ENCODE measurements around the gene ALDH16A1. TPM values are rescaled to one million over a fixed set of nuclear protein-coding genes. Genes with fewer than 3 reads are reported as not detected.

Gene ALDH16A1
- total RNA-seq, 4 donors from 2014 or later: 32.5 to 39.5 (median 34.2) TPM

DNA sequence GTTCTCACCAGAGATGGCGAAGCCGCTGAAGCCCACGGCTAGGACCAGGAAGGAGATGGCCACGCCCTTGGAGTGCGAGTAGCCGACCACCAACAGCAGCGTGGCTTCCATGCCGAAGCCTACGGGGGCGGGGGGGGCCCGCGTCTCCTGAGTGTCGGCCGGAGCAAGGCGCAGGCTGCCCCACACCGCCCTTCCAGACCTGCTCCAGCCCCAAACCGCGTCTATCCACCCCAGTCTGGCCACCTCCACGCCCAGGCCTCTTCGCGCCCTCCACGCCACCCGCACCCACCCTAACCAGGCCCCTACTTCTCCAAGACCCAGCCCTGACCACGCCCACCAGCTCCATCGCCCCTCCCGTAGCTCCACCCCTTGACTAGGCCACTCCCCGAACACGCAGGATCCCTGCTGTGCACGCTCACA is 21.7 kb upstream of the ALDH16A1 start:
- no peak for TF ChIP-seq POLR2A (IDR thresholded peaks at IDR 0.05)
- TF ChIP-seq, protein P1, sequence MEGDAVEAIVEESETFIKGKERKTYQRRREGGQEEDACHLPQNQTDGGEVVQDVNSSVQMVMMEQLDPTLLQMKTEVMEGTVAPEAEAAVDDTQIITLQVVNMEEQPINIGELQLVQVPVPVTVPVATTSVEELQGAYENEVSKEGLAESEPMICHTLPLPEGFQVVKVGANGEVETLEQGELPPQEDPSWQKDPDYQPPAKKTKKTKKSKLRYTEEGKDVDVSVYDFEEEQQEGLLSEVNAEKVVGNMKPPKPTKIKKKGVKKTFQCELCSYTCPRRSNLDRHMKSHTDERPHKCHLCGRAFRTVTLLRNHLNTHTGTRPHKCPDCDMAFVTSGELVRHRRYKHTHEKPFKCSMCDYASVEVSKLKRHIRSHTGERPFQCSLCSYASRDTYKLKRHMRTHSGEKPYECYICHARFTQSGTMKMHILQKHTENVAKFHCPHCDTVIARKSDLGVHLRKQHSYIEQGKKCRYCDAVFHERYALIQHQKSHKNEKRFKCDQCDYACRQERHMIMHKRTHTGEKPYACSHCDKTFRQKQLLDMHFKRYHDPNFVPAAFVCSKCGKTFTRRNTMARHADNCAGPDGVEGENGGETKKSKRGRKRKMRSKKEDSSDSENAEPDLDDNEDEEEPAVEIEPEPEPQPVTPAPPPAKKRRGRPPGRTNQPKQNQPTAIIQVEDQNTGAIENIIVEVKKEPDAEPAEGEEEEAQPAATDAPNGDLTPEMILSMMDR (IDR thresholded peaks at IDR 0.05): no peak
- no peak overlapping the region for H3K27ac ChIP-seq
- H3K36me3 ChIP-seq: no peaks in the 10 kb centered on the region
- peaks cover 8 to 9% of the 10 kb centered on the region in 2 donors for H3K4me1 ChIP-seq
- DNase-seq: no peak
- WGBS, 2 donors: 49 to 59% methylated on average over 17 to 25 of the region's 29 CpGs
- H3K4me3 ChIP-seq (replicated peaks in 1 of 3): no peak overlapping the region
- intact Hi-C loops (cut with DNase I): no loop called here
- no peaks in the 10 kb centered on the region for H3K9me3 ChIP-seq
- peaks cover 47% of the 10 kb centered on the region for H3K27me3 ChIP-seq

DNA sequence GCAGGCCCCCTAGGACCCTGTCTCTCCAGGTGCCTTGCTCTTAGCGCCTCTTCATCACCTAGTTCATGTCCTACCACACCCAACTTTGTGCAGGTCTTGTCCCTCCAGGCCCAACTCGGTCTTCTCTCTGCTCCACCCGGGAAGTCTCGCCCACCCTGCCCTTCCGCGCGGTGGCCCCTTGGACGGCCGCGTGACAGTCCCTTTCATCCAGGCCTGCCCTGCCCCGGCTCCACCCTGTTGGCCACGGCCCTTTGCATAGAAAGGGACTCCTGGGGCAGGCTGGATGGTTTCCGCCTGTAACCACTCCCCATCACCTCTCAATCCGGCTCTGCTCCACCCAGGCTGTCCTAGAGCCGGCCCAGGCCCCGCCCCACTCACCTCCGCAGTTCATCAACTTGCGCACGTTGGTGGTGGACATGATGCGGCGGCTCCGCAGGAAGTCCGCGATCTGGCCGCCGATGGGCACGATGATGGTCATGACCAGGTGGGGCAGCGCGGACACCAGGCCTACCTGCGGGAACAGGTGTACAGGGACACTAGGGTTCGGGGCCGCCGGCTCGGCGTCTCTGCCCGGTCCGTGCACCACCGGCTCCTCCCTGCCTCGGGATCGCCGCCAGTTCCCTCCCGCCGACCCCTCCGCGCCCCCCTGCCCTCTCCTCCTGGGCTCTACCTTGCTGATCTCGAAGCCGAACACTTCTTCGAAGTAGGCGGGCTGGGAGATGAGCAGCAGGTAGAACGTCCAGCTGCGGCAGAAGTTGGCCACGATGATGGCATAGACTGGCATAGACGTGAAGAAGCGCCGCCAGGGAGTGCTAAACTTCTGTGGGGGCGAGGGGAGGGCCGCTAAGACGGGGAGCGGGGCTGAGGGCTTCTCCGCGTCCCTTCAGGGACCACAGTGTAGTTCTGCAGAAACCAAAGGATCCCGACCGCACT is 20.6 kb upstream of the ALDH16A1 start:
- H3K27me3 ChIP-seq: peaks cover 39% of the 10 kb centered on the region
- WGBS, 2 donors: 14 to 18% methylated on average over 42 to 48 of the region's 63 CpGs

DNA sequence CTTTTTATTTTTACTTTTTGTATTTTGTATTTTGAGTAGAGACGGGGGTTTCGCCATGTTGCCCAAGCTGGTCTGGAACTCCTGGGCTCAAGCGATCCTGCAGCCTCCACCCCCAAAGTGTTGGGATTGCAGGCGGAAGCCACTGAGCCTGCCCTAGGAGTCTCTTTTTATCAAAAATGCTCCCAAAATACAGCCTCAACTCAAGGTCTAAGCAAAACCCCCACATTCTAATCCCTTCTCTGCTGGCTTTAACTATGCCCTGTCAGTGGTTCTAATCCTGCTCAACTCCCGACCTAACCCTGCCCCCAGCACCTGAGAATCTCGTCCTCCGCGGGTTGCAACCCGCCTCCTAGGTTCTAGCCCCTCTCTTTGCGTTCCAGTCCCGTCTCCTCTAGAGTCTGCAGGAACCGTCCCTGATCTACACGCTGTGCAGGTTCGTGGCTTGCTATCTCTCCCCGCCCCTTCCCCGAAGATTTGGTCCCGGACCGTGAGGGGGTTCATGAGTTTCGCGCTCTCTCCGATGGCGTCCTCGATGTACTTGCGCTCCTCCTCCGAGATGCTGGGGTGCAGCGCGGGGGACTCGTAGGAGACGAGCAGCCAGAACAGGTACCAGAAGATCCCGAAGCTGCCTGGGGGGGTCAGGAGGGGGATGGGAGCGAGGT is 19.7 kb upstream of the ALDH16A1 start:
- Histone ChIP-seq H3K4me3 (replicated peaks in 1 of 3) (no peak overlapping the region), H3K27me3 (peaks cover 30% of the 10 kb centered on the region), H3K27ac (no peak overlapping the region), H3K36me3 (no peaks in the 10 kb centered on the region), H3K4me1 (peaks cover 1 to 2% of the 10 kb centered on the region in 2 donors), H3K9me3 (no peaks in the 10 kb centered on the region)
- no peak for DNase-seq
- no peak for TF ChIP-seq POLR2A (IDR thresholded peaks at IDR 0.05)
- TF ChIP-seq, protein P1 (IDR thresholded peaks at IDR 0.05): no peak
- 29 to 47% methylated on average over 18 to 23 of the region's 31 CpGs for WGBS, 2 donors
- intact Hi-C loops (cut with DNase I): no loop called here

More for the DNA sequence above, 20.6 kb upstream of the ALDH16A1 start:
- Histone ChIP-seq H3K9me3 (no peaks in the 10 kb centered on the region), H3K36me3 (no peaks in the 10 kb centered on the region), H3K4me1 (peaks cover 8 to 9% of the 10 kb centered on the region in 2 donors), H3K4me3 (replicated peaks in 1 of 3) (no peak overlapping the region), H3K27ac (no peak overlapping the region)
- TF ChIP-seq, protein P1 (IDR thresholded peaks at IDR 0.05): no peak
- no peak for TF ChIP-seq POLR2A (IDR thresholded peaks at IDR 0.05)
- no peak for DNase-seq
- intact Hi-C loops (cut with DNase I): no loop called here

DNA sequence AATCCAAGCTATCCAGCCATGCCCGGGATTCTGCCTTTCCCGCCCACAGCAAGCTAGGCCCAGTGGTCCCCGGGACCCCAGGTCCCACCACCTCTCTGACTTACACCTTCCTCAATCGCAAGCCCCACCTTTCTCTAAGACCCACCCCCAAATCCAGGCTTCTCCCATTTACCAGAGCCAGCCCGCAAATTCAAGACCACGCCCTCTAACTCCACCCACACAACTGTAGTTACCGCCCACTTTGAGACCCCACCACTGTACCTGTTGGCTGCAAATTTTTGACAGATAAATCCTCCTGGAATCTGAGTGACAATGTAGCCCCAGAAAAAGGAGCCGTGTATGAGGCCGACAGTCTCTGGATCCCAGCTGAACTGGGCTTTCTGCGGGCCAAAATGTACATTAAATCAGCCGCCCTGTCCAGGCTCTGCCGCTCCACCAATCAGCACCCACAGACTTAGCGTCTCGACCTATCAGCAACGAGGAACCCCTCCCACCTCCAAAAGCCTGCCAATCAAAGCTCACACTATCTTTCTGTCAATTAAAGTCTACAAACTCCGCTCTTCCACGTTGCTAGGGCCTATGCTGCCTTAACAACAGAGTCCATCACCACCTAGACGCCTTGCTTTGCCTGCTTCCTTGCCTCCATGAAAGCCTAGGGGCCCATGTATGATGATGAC is 18.0 kb upstream of the ALDH16A1 start:
- DNase-seq: no peak
- intact Hi-C loops (cut with DNase I): no loop called here
- no peaks in the 10 kb centered on the region for H3K9me3 ChIP-seq
- peaks cover 23% of the 10 kb centered on the region for H3K27me3 ChIP-seq
- no peak overlapping the region for H3K4me3 ChIP-seq (replicated peaks in 1 of 3)
- no peak overlapping the region for H3K27ac ChIP-seq
- 88 to 89% methylated on average over 18 of the region's 18 CpGs for WGBS, 2 donors
- TF ChIP-seq, protein P1 (IDR thresholded peaks at IDR 0.05): no peak
- no peak for TF ChIP-seq POLR2A (IDR thresholded peaks at IDR 0.05)
- H3K36me3 ChIP-seq: no peaks in the 10 kb centered on the region
- no peaks in the 10 kb centered on the region for H3K4me1 ChIP-seq
